Endothelial cell of umbilical vein (primary cell): ENCODE measurements around the gene NARS2.

Source experiments
- EZH2 ChIP-seq: IDR thresholded peaks from 2 replicates; pipeline ENCODE4 v1.6.1; 2012; ENCODE audit warnings: borderline replicate concordance, low read depth, mild to moderate bottlenecking, moderate library complexity, low read length, inconsistent platforms; ENCODE audit not compliant: severe bottlenecking
- FOS ChIP-seq: IDR thresholded peaks from 2 replicates; pipeline ENCODE4 v1.6.1; 2011; ENCODE audit warnings: mild to moderate bottlenecking, low read length, moderate library complexity, borderline replicate concordance; ENCODE audit not compliant: insufficient read depth
- GATA2 ChIP-seq: IDR thresholded peaks from 2 replicates; pipeline ENCODE4 v1.7.0; 2011; ENCODE audit warnings: low read depth, mild to moderate bottlenecking, moderate library complexity, mixed read lengths, low read length; ENCODE audit not compliant: insufficient read length, insufficient read depth
- JUN ChIP-seq: IDR thresholded peaks from 2 replicates; pipeline ENCODE4 v1.6.1; 2011; ENCODE audit warnings: borderline replicate concordance, low read depth; ENCODE audit not compliant: insufficient read length, insufficient read depth
- MYC ChIP-seq: IDR thresholded peaks from one replicate; pipeline ENCODE4 v1.6.1; 2011; ENCODE audit warnings: mild to moderate bottlenecking, low read depth, low read length
- POLR2A ChIP-seq: IDR thresholded peaks from 2 replicates; pipeline ENCODE4 v1.6.1; 2012; ENCODE audit warnings: low read depth, mild to moderate bottlenecking, control low read depth, low read length
- POLR2AphosphoS5 ChIP-seq: IDR thresholded peaks from 2 replicates; pipeline ENCODE4 v1.6.1; 2012; ENCODE audit warnings: low read depth, mild to moderate bottlenecking, control low read depth, low read length, moderate library complexity; ENCODE audit not compliant: insufficient read depth
- TF ChIP-seq, protein P1 (sequence below), 2 donors: IDR thresholded peaks; 1 replicate in 1 of 2; 2 replicates in 1 of 2; pipeline ENCODE4 v1.5.1; 2011; ENCODE audit warnings: low read length in 2 of 2, mild to moderate bottlenecking in 2 of 2, moderate library complexity in 2 of 2, control low read depth in 1 of 2, inconsistent platforms in 1 of 2, low read depth in 1 of 2; ENCODE audit not compliant: insufficient read depth in 1 of 2; ENCODE audit errors: extremely low read depth in 1 of 2
- TF ChIP-seq, protein P2 (sequence below): IDR thresholded peaks from 2 replicates; pipeline ENCODE4 v1.6.1; 2011; ENCODE audit not compliant: insufficient read depth, insufficient read length

DNA sequence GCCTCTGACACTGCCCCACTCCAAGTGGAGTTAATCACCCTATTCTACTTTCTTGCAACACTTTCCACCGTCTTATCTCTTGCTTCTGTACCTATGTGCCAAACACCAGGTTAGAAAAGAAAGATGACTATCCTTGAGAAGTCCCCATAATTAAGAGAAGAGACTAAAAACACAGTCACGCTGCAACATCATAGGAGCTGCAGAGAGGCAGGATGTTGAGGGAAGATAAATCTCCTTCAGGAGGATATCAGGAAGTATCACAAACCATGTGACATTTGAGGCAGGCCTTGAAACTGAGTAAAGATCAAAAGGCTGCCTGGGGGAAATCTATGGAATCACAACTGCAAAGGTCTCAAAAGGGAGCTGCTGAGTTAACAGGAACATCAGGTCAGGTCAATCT is 181.8 kb downstream of the NARS2 start:
- TF ChIP-seq, protein P1, sequence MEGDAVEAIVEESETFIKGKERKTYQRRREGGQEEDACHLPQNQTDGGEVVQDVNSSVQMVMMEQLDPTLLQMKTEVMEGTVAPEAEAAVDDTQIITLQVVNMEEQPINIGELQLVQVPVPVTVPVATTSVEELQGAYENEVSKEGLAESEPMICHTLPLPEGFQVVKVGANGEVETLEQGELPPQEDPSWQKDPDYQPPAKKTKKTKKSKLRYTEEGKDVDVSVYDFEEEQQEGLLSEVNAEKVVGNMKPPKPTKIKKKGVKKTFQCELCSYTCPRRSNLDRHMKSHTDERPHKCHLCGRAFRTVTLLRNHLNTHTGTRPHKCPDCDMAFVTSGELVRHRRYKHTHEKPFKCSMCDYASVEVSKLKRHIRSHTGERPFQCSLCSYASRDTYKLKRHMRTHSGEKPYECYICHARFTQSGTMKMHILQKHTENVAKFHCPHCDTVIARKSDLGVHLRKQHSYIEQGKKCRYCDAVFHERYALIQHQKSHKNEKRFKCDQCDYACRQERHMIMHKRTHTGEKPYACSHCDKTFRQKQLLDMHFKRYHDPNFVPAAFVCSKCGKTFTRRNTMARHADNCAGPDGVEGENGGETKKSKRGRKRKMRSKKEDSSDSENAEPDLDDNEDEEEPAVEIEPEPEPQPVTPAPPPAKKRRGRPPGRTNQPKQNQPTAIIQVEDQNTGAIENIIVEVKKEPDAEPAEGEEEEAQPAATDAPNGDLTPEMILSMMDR (IDR thresholded peaks at IDR 0.05; ENCODE audit: extremely low read depth in 1 of 2, insufficient read depth in 1 of 2, low read depth in 1 of 2, low read length in 2 of 2) = no peak
- TF ChIP-seq POLR2AphosphoS5 (no peak), EZH2 (no peak), MYC (no peak), POLR2A (no peak), GATA2 (no peak), JUN (no peak), FOS (no peak)
- TF ChIP-seq, protein P2, sequence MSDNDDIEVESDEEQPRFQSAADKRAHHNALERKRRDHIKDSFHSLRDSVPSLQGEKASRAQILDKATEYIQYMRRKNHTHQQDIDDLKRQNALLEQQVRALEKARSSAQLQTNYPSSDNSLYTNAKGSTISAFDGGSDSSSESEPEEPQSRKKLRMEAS = no peak
